ENCODE results near the gene CLGN.

- no peak for TF ChIP-seq FOS (IDR thresholded peaks at IDR 0.05; ENCODE audit: low read depth, low read length)
- TF ChIP-seq, protein P1, sequence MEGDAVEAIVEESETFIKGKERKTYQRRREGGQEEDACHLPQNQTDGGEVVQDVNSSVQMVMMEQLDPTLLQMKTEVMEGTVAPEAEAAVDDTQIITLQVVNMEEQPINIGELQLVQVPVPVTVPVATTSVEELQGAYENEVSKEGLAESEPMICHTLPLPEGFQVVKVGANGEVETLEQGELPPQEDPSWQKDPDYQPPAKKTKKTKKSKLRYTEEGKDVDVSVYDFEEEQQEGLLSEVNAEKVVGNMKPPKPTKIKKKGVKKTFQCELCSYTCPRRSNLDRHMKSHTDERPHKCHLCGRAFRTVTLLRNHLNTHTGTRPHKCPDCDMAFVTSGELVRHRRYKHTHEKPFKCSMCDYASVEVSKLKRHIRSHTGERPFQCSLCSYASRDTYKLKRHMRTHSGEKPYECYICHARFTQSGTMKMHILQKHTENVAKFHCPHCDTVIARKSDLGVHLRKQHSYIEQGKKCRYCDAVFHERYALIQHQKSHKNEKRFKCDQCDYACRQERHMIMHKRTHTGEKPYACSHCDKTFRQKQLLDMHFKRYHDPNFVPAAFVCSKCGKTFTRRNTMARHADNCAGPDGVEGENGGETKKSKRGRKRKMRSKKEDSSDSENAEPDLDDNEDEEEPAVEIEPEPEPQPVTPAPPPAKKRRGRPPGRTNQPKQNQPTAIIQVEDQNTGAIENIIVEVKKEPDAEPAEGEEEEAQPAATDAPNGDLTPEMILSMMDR (conservative IDR thresholded peaks at IDR 0.05; ENCODE audit: low read depth, low read length), result no peak
Measured at GRCh38 chr4:140353786-140354185, 73.7 kb downstream of the CLGN start.

All from IMR-90 (cell line).